Subcutaneous adipose tissue (tissue), 4 donors: ENCODE results near the gene CNOT1. TPM values are rescaled to one million over a fixed set of nuclear protein-coding genes. Genes with fewer than 3 reads are reported as not detected.

Source experiments
- total RNA-seq, 4 donors: library from RNA; depleted of rRNA; stranded (reverse); fragments of >200 nt; gene quantifications; one replicate each; pipeline ENCODE4 v1.1.0, GENCODE V29; 2016
- TF ChIP-seq, protein P1 (sequence below): fragments of 450-650 bp; IDR thresholded peaks from one replicate; pipeline ENCODE4 v1.5.1; 2016; ENCODE audit warnings: low read depth, mild to moderate bottlenecking, control low read depth, antibody characterized with exemption, moderate library complexity

CNOT1 gene
- total RNA-seq, 4 donors from 2014 or later = 112 to 136 (median 113) TPM

DNA sequence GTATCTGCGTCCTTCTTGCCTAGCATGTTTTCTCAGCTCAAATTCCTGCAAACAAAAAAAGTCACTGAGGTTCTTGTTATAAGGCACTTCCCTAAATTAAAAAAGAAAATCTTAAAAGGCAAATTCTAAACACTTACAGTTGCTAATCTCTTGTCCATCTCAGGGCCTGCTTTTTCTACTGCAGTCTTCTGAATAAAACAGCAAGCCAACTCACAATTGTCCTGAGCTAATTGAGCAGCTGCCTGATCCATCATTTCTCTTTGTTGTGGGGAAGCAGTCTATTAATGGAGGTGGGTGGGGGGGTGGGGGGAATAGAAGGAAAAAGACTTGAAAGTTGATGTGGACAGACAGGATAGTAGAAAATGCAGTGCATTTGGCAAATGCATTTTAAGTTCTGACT, 87.3 kb downstream of the CNOT1 start:
- TF ChIP-seq, protein P1, sequence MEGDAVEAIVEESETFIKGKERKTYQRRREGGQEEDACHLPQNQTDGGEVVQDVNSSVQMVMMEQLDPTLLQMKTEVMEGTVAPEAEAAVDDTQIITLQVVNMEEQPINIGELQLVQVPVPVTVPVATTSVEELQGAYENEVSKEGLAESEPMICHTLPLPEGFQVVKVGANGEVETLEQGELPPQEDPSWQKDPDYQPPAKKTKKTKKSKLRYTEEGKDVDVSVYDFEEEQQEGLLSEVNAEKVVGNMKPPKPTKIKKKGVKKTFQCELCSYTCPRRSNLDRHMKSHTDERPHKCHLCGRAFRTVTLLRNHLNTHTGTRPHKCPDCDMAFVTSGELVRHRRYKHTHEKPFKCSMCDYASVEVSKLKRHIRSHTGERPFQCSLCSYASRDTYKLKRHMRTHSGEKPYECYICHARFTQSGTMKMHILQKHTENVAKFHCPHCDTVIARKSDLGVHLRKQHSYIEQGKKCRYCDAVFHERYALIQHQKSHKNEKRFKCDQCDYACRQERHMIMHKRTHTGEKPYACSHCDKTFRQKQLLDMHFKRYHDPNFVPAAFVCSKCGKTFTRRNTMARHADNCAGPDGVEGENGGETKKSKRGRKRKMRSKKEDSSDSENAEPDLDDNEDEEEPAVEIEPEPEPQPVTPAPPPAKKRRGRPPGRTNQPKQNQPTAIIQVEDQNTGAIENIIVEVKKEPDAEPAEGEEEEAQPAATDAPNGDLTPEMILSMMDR = no peak

- TF ChIP-seq, protein P1 = no peak
Measured at GRCh38 chr16:58541711-58542110, 87.9 kb downstream of the CNOT1 start.

DNA sequence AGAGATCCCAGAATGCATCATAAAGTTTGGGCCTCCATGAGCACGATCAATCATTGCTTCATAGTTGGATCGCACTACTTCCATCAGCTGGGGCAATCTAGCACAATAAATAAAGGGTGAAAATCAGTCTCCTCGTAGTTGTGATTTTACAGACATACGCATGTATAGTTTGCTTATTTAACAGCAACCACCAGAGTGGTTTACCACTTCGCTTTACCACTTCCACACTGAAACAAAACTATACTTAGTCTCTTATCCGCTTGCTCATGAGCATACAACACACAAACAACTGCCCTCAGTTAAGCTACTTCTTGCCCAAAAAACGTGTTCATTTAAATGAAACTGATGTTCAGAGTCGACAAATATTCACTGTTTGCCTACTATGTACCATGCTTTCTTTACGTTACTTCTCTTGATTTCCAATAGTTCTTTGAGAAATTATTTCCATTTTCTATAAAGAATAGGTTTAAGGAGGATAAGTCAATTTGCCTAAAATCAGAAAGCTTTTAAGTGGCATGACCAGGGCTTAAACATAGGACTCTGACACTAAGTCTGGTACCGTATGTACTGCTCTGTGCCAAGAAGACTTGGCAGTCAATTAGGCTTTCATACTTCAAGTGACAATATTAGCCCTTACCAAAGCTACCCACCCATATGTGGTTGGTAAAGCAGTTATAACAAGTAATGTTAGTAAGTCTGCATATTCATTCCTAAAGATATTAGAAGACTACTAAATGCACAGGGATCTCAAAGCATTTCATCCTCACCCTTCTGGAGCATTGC, 92.3 kb downstream of the CNOT1 start:
- TF ChIP-seq, protein P1 = no peak

GRCh38 chr16:58536278-58536677, 93.3 kb downstream of the CNOT1 start:
- TF ChIP-seq, protein P1 = no peak

- TF ChIP-seq, protein P1 = no peak
Measured at GRCh38 chr16:58535100-58535499, 94.5 kb downstream of the CNOT1 start.

DNA sequence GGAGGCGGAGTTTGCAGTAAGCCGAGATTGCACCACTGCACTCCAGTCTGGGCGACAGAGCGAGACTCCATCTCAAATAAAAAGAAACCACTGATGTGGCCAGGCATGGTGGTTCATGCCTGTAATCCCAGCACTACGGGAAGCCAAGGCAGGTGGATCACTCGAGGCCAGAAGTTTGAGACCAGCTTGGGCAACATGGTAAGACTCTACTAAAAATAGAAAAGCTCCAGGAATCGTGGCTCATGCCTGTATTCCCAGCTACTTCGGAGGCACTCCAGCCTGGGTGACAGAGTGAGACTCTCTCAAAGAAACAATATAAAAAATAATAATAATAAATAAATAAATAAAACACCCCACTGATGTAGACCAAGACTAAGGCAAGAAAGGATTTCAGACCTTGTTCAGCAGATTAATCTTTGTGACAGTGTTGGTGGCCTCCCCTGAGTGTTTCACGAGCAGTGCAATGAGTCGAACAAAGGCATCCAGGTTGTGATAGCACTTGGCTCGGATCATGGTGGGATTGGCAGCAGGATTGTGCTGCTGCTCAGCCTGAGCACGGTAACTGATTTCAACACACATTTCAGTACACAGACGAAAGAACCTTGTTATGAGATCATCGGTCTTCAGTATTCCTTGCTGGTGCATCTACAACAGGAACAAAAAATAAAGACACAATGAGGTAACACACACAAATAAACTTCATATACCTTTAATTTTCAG, 95.7 kb downstream of the CNOT1 start:
- TF ChIP-seq, protein P1 = no peak

DNA sequence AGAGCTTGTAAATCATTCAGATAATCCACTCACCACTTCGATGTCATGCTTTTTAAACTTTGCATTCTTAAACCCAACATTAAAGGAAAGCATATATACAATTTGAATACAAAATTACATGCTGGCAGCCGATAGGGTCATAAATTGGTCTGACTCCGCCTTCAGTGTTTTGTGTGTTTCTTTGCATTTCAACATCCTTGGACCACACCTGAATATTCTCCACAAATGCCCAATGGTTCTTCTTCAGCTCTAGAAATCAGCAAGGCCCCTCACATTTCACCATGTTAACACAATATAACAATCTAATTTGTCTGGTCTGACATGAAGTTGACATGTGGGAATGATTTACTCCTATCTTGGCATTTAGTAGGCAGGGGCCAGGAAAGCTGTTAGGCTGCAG, 97.2 kb downstream of the CNOT1 start:
- TF ChIP-seq, protein P1 = no peak
